Measurements from ENCODE around the gene AGBL5.
"Not testable (repeated sequence)": the region's sequence is repeated elsewhere in the genome, so short reads cannot be mapped to it uniquely, and the experiment has no call there.

Gene AGBL5

GRCh38 chr2:27054721-27055120 is 3.3 kb downstream of the AGBL5 start:
- no peak for DNase-seq

- DNase-seq: no peak
Observed at GRCh38 chr2:27057184-27057583, 5.7 kb downstream of the AGBL5 start.

- DNase-seq: no peak
Observed at GRCh38 chr2:27058210-27058609, 6.7 kb downstream of the AGBL5 start.

GRCh38 chr2:27059141-27059820 is 7.8 kb downstream of the AGBL5 start:
- no peak for DNase-seq

- DNase-seq: no peak
Observed at GRCh38 chr2:27060323-27060722, 8.9 kb downstream of the AGBL5 start.

- no peak for DNase-seq
Observed at GRCh38 chr2:27065128-27065527, 13.7 kb downstream of the AGBL5 start.

- no peak for DNase-seq
Observed at GRCh38 chr2:27067385-27067784, 15.9 kb downstream of the AGBL5 start.

GRCh38 chr2:27069436-27069835 is 18.0 kb downstream of the AGBL5 start:
- no peak for DNase-seq

- DNase-seq: no peak
Observed at GRCh38 chr2:27069961-27070618, 18.6 kb downstream of the AGBL5 start.

GRCh38 chr2:27070653-27071276 is 19.3 kb downstream of the AGBL5 start:
- no peak for DNase-seq

- peak; percentile 25 for DNase-seq
Observed at GRCh38 chr2:27071277-27071989, 20.0 kb downstream of the AGBL5 start, which contains the start of gene OST4. TSS of gene OST4 (minus strand) at chr2:27071654.

- no peak for DNase-seq
Observed at GRCh38 chr2:27071990-27072830, 20.7 kb downstream of the AGBL5 start.

- no peak for DNase-seq
Observed at GRCh38 chr2:27072920-27073319, 21.5 kb downstream of the AGBL5 start.

- no peak for DNase-seq
Observed at GRCh38 chr2:27073782-27074181, 22.3 kb downstream of the AGBL5 start.

GRCh38 chr2:27074738-27075565 is 23.5 kb downstream of the AGBL5 start:
- DNase-seq: no peak

- DNase-seq: not testable (repeated sequence)
Observed at GRCh38 chr2:27075566-27075871, 24.1 kb downstream of the AGBL5 start.

GRCh38 chr2:27076323-27076722 is 24.9 kb downstream of the AGBL5 start:
- DNase-seq: no peak

- DNase-seq: no peak
Observed at GRCh38 chr2:27077231-27077630, 25.8 kb downstream of the AGBL5 start.

- DNase-seq: no peak
Observed at GRCh38 chr2:27078267-27079194, 27.1 kb downstream of the AGBL5 start, which contains the start of gene EMILIN1. TSS of gene EMILIN1 (plus strand) at chr2:27078615. CDS start at chr2:27079066, 451 bp downstream.

Data from NCI-H1436 treated with DMSO at 0.1 percent for 48 hours (cell line).